ENCODE measurements around the gene CDKAL1.

CDKAL1 gene

DNA sequence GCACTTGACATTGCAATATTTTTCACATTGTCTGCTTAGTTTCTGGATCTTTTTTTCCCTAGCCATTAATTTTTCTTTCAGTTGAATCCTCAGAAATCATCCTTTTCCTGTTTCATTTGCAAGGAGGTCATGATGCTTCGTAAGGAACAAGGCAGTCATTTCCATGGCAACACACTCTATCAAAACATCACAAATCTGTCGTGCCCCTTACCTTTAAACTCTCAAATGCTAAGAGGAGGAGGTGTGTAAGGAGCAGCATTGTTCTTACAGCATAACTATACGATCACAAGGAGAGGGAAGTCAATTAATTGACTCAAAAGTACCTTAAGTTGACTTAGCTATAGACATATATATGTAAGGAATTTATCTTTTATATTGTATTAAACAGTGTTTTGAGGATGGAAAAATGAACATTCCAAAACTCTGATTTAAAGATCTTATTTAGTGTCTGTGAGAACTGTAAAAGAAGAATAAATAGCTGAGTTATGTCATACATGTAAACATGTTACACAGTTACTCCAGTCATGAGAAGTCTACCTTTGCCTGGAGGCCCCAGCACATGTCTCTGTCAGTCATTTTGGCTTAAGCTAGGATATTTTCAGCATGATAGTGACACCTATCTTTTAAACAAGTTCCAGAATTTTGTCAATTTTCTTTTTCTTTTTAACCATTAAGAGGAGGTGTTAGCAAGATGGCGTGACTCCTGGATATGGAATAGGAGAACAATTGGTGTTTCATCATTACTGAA lies 41.6 kb downstream of the CDKAL1 start:
- TF ChIP-seq TAF1 (IDR thresholded peaks at IDR 0.05; ENCODE audit: borderline replicate concordance, insufficient read depth, low read length) = no peak
- TF ChIP-seq POLR2AphosphoS5 (IDR thresholded peaks at IDR 0.05; ENCODE audit: low read depth, low read length) = no peak
- no peak for TF ChIP-seq FOXP2 (optimal IDR thresholded peaks at IDR 0.05; ENCODE audit: borderline replicate concordance, extremely low read depth, extremely low read length, insufficient read depth)
- TF ChIP-seq REST (IDR thresholded peaks at IDR 0.05; ENCODE audit: insufficient read depth in 1 of 2, low read depth in 2 of 2, low read length in 2 of 2) = no peak
- TF ChIP-seq SIN3A (IDR thresholded peaks at IDR 0.05; ENCODE audit: borderline replicate concordance, insufficient read depth, low read length) = no peak

DNA sequence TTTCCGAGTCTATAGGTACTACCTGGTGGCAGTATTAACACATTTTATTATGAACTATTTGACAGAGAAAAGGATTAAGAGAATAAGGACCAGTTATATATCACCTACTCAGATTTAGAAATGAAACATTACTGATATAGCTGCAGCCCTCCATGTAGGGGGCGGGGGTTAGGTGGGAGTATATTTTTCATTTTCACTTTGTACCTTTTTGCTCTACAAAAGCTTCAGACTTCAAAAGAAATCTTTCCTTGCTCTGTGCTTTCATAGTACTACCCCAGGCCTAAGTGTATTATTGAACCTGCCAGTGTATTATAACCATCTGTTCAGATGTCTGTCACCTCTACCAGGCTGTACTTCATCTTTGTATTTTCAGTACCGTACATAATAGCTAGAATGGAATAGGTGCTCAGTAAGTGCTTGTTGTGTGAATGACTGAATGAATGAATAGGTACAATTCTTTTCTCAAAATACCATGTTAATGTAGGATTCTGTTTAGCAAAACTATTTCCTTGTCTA lies 43.0 kb downstream of the CDKAL1 start:
- no peak for TF ChIP-seq SIN3A (IDR thresholded peaks at IDR 0.05; ENCODE audit: borderline replicate concordance, insufficient read depth, low read length)
- no peak for TF ChIP-seq FOXP2 (optimal IDR thresholded peaks at IDR 0.05; ENCODE audit: borderline replicate concordance, extremely low read depth, extremely low read length, insufficient read depth)

DNA sequence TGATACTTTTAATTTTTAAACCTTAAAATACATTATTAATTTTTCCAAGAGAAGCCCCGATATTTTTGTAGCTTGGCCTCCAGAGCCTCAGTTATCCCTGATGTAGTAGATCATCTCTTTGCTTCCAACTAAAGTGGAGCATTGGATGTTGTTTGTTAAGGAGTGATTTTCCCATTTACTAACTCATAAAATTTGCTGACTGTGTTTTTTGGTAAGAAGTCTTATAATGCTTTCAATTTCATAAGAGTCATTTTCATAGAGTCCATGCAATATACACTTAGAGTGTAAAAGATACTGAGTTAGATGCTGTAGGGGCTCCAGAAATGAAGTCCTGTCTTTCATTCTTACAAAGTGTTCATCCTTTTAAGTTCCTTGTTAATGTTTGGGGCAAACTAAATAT lies 46.8 kb downstream of the CDKAL1 start:
- TF ChIP-seq REST (IDR thresholded peaks at IDR 0.05; ENCODE audit: insufficient read depth in 1 of 2, low read depth in 2 of 2, low read length in 2 of 2) = no peak
- no peak for TF ChIP-seq POLR2AphosphoS5 (IDR thresholded peaks at IDR 0.05; ENCODE audit: low read depth, low read length)
- TF ChIP-seq TAF1 (IDR thresholded peaks at IDR 0.05; ENCODE audit: borderline replicate concordance, insufficient read depth, low read length) = no peak
- no peak for TF ChIP-seq SIN3A (IDR thresholded peaks at IDR 0.05; ENCODE audit: borderline replicate concordance, insufficient read depth, low read length)
- TF ChIP-seq FOXP2 (optimal IDR thresholded peaks at IDR 0.05; ENCODE audit: borderline replicate concordance, extremely low read depth, extremely low read length, insufficient read depth) = no peak

GRCh38 chr6:20582586-20583443 lies 48.6 kb downstream of the CDKAL1 start:
- TF ChIP-seq SIN3A (IDR thresholded peaks at IDR 0.05; ENCODE audit: borderline replicate concordance, insufficient read depth, low read length) (no peak), REST (IDR thresholded peaks at IDR 0.05; ENCODE audit: insufficient read depth in 1 of 2, low read depth in 2 of 2, low read length in 2 of 2) (no peak), FOXP2 (optimal IDR thresholded peaks at IDR 0.05; ENCODE audit: borderline replicate concordance, extremely low read depth, extremely low read length, insufficient read depth) (no peak), POLR2AphosphoS5 (IDR thresholded peaks at IDR 0.05; ENCODE audit: low read depth, low read length) (no peak), TAF1 (IDR thresholded peaks at IDR 0.05; ENCODE audit: borderline replicate concordance, insufficient read depth, low read length) (no peak)

- TF ChIP-seq FOXP2 (optimal IDR thresholded peaks at IDR 0.05; ENCODE audit: borderline replicate concordance, extremely low read depth, extremely low read length, insufficient read depth) (no peak), TAF1 (IDR thresholded peaks at IDR 0.05; ENCODE audit: borderline replicate concordance, insufficient read depth, low read length) (no peak), SIN3A (IDR thresholded peaks at IDR 0.05; ENCODE audit: borderline replicate concordance, insufficient read depth, low read length) (no peak), REST (IDR thresholded peaks at IDR 0.05; ENCODE audit: insufficient read depth in 1 of 2, low read depth in 2 of 2, low read length in 2 of 2) (no peak), POLR2AphosphoS5 (IDR thresholded peaks at IDR 0.05; ENCODE audit: low read depth, low read length) (no peak)
Measured at GRCh38 chr6:20583444-20583800, 49.2 kb downstream of the CDKAL1 start.
